Effector CD4-positive, alpha-beta T cell (primary cell): Measurements from ENCODE around the gene ACER1.
"Not testable (repeated sequence)": the region's sequence is repeated elsewhere in the genome, so short reads cannot be mapped to it uniquely, and the experiment has no call there.

ENCODE experiments used
- DNase-seq: peaks from one replicate; pipeline ENCODE4 v3.0.0-alpha.2; 2020

The ACER1 gene

DNA sequence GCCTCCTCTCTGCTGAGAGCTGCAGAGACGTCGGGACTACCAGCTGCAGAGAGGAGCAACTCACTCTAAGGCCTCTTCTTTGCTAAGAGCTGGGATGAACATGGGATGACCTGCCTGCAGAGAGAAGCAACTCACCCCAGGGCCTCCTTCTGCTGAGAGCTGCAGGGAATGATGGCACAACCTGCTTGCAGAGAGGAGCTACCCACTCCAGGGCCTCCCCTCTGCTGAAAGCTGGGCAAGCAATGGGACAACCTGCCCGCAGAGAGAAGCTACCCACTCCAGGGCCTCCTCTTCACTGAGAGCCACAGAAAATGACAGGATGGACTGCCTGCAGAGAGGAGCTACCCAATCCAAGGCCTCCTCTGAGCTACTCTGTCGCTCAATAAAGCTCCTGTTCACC, 46.7 kb downstream of the ACER1 start:
- DNase-seq, result no peak

DNA sequence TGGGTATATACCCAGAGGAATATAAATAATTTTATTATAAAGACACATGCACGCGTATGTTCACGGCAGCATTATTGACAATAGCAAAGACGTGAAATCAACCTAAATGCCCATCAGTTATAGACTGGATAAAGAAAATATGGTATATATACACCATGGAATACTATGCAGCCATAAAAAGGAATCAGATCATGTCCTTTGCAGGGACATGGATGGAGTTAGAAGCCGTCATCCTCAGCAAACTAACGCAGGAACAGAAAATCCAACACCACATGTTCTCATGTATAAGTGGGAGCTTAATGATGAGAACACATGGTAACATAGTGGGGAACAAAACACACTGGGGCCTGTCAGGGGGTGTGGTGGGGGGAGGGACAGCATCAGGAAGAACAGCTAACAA, 51.0 kb downstream of the ACER1 start:
- not testable (repeated sequence) for DNase-seq

DNA sequence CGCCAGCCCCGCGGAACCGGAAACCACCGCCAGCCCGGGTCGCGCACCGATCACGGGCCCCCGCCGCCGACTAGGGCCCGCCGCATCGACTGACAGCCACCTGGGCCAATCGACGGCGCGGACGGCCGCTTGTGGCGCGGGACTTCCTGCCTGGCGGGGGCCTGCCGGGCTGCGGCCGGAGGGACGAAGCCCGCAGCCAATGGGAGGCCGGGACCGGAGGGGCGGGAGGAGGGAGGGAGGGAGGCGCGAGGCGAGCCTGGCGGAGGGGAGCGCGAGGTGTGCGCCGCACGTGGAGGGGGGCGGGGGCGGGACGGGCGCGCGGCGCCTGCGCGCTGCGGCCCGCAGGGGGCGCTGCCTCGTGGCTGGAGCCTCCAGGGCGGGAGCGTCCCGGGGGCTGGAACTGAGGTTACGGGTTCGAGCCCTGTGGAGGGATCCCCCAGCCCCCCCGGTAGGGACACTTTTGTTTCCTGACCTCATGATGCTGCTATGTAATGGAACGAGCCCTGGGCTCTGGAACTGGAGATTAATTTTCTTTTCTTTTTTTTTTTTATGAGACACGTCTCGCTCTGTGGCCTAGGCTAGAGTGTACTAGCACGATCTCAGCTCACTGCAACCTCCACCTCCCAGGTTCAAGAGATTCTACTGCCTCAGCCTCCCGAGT, 53.4 kb downstream of the ACER1 start, which contains the start of gene MLLT1:
TSS of gene MLLT1 (minus strand) at position 45 of the 661 bp plus-strand sequence. CDS start 191 bp downstream, outside the sequence.
- peak; percentile 90 for DNase-seq

DNA sequence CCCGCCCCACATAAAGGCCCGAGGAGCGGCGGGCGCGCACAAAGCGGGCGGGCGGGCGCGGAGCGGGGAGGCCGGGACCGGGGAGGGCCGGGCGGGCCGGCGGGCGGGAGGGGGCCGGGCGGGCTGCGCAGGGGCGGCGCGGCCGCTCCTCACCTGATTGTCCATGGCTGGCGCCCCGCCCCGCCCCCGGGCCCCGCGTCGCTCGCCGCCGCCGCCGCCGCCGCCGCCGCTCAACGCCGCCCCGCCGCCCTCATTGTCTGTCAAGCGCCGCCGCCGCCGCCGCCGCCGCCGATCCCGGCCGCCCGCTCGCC, 53.8 kb downstream of the ACER1 start:
- no peak for DNase-seq

DNA sequence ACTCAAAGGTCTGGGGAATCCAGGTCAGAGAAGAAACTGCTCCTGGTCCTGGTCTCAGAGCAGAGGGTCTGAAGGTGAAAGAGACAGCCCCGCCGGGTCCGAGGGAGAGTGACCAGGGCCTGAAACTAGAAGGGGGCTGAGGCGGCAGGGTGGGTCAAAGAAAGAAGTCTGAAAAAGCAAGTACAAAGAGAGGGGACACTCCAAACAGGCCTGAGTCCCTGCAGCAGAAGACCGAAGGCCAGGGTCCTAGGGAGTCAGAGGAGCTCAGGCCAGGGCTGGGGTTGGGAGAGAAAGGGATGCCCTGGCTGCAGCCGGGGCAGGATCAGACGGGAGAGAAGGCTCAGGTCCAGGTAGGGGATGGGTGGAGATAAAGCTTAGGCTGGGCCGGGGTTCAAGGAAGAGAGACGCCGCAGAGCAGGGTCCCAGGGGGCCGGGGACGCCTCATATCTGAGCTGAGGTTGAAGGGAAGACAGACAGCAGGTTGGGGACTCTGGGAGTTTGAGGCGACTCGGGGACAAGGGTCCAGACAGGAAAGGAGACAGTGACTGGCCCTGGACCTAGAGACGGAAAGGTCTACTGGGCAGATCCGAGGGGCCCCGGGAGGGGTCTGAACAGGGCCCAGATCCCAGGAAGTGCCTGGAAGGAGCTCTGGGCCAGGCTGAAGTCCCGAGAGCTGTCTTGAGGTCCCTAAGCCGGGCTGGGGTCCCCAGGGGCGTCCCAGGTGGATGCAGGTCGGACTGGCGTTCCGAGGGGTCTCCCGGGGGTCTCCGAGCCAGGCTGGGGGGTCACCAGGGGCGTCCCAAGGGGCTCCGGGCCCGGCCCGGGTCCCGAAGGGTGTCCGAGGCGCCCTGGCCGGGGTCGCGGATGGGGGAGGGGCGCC, 54.4 kb downstream of the ACER1 start:
- DNase-seq, result no peak

DNA sequence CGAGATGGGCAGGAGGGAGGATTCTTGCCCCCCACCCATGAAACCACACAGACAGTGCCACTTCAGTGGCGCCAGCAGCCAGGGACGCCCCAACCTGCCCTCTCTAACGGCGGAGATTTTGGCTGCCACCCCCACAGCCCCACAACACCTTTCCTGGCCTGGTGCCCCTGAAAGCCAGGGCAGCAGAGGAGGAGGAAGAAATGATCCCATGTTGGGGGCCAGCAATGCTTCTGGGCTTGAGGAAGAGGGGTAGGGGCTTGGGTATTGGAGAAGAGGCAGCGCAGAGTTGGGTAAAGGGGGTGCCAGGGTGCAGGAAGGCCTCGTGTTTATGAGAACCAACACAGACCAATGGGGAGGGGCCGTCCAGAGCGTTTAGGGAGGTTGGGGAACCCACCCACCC, 55.4 kb downstream of the ACER1 start:
- DNase-seq, result no peak

GRCh38 chr19:6276447-6276846, 57.0 kb downstream of the ACER1 start:
- DNase-seq, result no peak

DNA sequence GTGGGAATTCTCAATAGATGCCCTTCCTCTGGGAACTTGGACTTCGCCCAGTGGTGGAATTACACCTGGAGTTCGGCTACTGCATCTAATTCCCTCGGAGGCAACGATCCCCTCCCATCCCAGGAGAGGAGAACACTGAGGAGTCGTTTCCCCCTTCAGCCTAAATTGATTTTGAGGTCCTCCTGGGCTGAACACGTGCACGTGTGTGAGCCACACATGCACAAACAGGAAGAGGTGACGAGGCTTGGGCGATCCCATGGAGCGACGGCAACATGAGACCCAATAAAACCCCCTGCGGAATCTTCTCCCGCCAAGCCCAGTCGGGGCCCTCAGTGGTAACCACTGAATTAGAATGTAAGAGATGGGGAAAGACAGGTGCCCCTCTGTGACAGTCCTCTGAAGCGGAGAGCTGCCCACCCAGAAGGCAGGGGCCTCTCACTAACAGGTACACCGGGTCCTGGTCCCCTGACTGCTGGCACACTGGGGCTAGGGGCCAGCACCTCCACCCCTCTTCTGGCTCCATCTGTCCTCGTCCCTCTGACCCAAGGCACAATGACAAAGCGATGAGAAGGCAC, 58.2 kb downstream of the ACER1 start:
- DNase-seq, result no peak

- no peak for DNase-seq
These were observed 58.7 kb downstream of the ACER1 start for GRCh38 chr19:6274756-6275155.

DNA sequence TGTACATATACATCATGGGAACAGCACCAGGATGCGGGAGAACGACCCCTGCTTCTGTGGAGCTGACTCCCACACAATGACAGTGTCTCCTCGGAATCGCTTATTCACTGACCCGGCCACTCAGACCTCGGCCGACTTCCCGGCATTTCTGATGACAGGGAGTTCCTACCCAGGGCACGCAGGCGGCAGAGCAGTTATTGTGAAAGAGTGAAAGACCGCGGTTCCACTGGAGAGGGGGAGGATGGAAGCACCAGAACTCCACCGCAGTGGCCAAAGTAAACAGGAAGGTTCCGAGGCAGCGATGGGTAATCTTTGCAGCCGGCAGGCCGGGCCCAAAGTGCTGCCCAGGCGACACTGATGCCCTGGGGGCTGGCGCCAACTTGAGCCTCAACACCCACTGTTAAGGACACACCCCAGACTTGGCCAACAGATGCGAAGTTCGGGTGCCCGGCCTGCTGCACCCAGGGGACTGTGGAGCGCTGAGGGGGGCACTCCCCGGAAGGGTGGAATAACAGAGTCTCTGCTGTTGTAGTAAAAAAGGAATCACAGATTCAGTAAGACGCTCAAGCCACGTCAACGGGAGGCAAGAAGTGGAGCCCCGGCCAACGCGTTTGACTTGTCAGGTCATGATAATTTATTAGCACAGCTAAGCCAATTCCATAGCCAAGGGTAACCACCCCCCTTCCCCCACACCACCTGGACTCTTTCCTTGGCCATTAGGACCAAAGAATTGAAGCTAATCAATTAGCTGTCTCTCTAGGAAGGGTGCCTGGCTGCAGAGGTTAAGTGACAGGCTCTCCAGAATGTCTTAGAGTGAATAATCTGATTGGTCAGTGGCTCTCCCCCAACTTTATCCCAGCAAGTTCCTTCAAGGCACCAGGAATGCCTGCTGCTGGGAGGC, 59.5 kb downstream of the ACER1 start:
- DNase-seq, result no peak

DNA sequence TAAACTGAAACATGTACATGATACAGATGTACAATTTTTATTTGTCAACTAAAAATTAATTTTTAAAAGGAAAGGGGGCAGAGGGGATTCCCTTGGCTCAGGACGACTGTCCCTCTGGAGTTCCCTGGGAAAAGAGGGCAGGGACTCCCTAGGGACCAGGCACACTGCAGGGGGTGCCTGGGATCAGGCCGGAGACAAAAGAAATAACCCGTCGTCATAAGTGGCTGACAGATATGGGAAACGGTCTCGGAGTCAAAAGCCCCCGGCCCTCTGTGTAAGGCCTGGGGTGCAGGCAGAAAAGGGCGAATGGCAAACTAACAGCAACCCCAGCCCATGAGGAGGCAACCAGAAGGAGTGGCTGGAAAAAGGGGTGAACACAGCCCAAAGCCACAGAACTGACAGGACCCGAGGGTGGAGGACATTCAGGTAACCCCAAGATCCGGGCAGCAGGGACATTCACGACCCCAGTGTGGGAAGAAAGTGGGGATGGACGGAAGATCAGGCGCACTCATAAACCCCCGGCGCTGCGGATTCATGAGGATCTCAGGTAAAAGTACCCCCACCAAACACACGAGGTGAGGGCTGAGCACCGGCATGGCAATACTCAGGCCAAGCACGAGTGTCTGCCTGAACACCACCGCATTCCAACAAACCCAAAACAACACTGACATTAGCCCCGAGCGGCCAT, 60.4 kb downstream of the ACER1 start:
- DNase-seq, result no peak

DNA sequence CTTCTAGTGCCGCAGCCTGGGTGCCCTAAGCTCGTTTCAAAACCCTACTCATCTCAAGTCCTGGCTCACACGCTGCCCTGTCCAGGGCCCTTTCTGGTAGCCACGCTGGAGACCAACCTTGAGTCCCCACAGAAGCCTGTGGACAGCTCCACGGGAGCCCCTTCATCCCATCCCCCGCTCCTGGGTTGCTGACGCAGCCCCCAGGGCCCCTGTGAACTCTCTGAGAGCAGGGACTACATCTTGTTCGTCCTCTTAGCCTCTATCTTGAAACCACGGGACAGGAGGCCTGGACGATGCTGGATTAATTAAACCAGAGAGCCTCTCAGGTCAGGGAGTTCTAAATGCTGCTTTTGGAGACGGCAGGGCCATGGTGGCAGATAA, 61.0 kb downstream of the ACER1 start:
- no peak for DNase-seq

- DNase-seq, result no peak
These were observed 61.5 kb downstream of the ACER1 start for GRCh38 chr19:6271721-6272410.

DNA sequence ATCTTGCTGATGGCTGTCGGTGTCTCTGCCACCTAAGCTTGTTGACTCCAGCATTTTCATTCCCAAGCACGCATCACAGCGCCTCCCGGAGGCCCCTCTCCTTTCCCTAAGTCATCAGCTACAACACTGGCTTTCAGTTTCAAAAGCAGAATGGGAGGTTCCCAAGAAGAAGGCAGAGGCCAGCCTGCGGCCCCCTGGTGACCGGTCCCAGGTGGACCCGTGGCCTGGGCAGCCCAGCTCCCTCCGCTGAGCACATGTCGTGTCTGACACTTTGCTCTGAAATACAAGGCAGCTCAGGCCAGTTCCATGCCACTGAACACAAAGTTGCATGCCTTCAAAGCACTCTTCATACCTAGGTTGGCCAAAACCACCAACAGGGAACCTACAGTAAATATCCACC, 62.2 kb downstream of the ACER1 start:
- DNase-seq, result no peak

DNA sequence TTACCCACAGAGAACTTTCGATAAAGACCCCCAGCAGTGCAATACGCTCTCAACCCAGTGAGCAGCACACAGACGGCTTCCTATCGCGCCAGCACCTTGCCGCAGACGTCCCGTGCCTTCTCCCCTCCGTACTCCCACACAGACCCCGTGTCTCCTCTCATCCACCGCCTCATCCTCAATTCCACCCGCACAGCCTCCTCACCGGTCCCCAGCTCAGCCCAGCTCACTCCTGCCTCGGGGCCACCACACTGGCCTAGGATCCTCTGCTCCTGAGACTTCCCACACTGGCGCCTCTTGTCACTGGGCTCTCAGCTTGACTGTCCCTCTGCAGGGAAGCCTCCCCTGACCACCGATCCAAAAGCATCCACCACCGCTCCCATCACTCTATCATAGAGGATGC, 62.6 kb downstream of the ACER1 start:
- DNase-seq, result no peak

DNA sequence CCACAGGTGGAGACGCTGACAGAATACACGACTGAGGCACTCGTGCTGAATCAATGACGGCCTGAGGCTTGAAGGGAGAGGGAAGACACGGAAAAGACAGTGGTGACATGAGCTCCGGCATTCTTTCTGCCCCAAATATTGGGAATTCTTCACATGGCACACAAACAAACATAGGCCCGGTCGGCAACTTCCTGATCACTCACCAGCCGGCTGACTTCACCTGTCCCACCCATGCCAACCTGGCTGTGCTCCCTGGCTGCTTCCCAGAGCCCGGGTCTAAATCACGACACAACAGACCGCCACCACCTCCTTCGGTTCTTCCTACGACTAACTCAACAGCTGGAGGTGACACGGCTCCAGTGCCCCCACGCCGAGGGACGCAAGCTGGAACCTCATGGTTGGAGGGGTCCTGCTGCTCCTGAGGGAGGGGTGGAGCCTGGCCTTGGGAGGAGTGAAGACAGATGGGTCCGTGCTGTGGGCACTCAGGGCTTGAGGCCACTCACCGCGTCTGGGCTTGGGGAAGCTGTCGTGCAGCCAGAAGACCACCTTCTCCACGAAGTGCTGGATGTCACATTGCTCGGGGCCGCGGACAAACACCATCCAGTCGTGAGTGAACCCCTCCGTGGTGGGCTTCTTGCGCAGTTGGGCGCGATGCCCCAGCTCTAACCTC, 63.2 kb downstream of the ACER1 start:
- DNase-seq, result no peak

GRCh38 chr19:6269101-6269886, 64.1 kb downstream of the ACER1 start:
- no peak for DNase-seq

- DNase-seq, result no peak
These were observed 65.0 kb downstream of the ACER1 start for GRCh38 chr19:6268382-6268771.

DNA sequence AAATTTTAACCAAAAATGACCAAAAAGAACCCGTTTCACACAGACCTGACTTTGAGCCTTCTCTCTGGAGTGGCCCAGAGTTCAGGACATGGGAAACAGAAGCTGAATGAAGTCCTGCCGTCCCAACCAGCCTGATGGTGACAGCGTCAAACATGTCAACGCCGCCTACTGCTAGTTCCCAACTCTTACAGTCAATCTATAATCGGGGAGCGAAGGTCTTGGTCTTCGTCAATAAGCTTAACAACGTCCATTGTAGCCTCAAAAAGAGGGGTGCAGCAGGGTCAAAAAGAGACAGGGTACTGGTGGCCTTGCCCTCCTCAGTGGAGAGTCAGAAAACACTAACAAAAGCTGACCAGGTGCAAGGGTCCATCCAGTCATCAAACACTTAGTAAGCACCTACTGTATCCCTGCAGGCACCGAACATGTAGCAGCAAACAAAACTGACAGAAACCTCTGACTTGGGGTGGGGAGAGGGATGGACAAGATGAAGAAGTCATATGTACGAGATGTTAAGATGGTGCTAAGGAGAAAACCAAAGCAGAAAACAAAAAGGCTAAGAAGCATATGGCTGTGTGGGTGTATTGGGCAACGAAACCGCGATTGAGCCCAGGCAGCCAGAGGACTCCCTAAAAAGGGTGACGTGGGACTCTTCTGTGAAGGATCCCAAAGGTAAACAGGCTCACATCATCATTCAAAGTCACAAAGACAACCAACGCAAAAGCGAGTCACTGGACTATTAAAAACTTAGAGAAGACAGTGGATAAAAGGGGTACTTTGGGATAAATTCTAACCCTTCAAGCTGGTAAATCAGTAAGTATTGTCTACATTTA, 65.6 kb downstream of the ACER1 start:
- no peak for DNase-seq
